Neural cell (in vitro differentiated cells): ENCODE measurements around the gene PBX4. TPM values are rescaled to one million over a fixed set of nuclear protein-coding genes. Genes with fewer than 3 reads are reported as not detected.

Source experiments
- H2AFZ ChIP-seq: fragments of 200-600, 300-800 bp; sonication (generic), shearing (Covaris generic); 2 replicates; pipeline ENCODE4 v1.6.0; 2014; ENCODE audit warnings: low read depth, mild to moderate bottlenecking, antibody characterized with exemption, low read length, moderate library complexity
- H3F3A ChIP-seq: fragments of 200-600 bp; shearing (Covaris generic); 2 replicates; pipeline ENCODE4 v1.6.1; 2016; ENCODE audit warnings: mild to moderate bottlenecking, moderate library complexity, mixed read lengths, antibody characterized with exemption, low read length; ENCODE audit not compliant: insufficient read depth, poor library complexity, severe bottlenecking
- H3K27ac ChIP-seq: fragments of 200-600, 300-800 bp; sonication (generic), shearing (Covaris generic); 2 replicates; pipeline ENCODE4 v1.5.1; 2014; ENCODE audit warnings: mild to moderate bottlenecking, low read length, moderate library complexity
- H3K27me3 ChIP-seq: fragments of 300-800, 200-600 bp; sonication (generic), shearing (Covaris generic); 2 replicates; pipeline ENCODE4 v1.6.0; 2014; ENCODE audit warnings: mild to moderate bottlenecking, low read depth, low read length, moderate library complexity; ENCODE audit not compliant: insufficient read depth
- H3K36me3 ChIP-seq: fragments of 300-800, 200-600 bp; sonication (generic), shearing (Covaris generic); 2 replicates; pipeline ENCODE4 v1.5.1; 2014; ENCODE audit warnings: mild to moderate bottlenecking, antibody characterized with exemption, low read length, moderate library complexity; ENCODE audit not compliant: insufficient read depth
- H3K4me2 ChIP-seq: fragments of 300-800, 200-600 bp; sonication (generic), shearing (Covaris generic); 2 replicates; pipeline ENCODE4 v1.6.0; 2014; ENCODE audit warnings: mild to moderate bottlenecking, low read length
- H3K4me3 ChIP-seq: fragments of 300-800, 200-600 bp; sonication (generic), shearing (Covaris generic); 2 replicates; pipeline ENCODE4 v1.5.1; 2014; ENCODE audit warnings: mild to moderate bottlenecking, low read length, moderate library complexity
- H3K79me2 ChIP-seq: fragments of 200-600 bp; shearing (Covaris generic); replicated peaks from 2 replicates; pipeline ENCODE4 v1.6.0; 2014; ENCODE audit warnings: mild to moderate bottlenecking, low read length, moderate library complexity; ENCODE audit not compliant: insufficient read depth
- H3K9ac ChIP-seq: fragments of 300-800, 200-600 bp; sonication (generic), shearing (Covaris generic); 2 replicates; pipeline ENCODE4 v1.6.1; 2016; ENCODE audit warnings: mild to moderate bottlenecking, low read length, mixed read lengths
- H3K9me2 ChIP-seq: fragments of 200-600 bp; shearing (Covaris generic); 2 replicates; pipeline ENCODE4 v1.6.1; 2016; ENCODE audit warnings: mild to moderate bottlenecking, low read length, mixed read lengths; ENCODE audit not compliant: insufficient read depth
- H3K9me3 ChIP-seq: fragments of 200-600, 300-800 bp; sonication (generic), shearing (Covaris generic); 2 replicates; pipeline ENCODE4 v1.6.1; 2016; ENCODE audit warnings: mild to moderate bottlenecking, mixed run types, low read length, moderate library complexity, mixed read lengths
- H4K20me1 ChIP-seq: fragments of 200-600 bp; shearing (Covaris generic); 2 replicates; pipeline ENCODE4 v1.6.1; 2016; ENCODE audit warnings: mild to moderate bottlenecking, mixed run types; ENCODE audit not compliant: insufficient read depth
- EP300 ChIP-seq: fragments of 450-650 bp; conservative IDR thresholded peaks from 2 replicates; pipeline ENCODE4 v1.6.1; 2014; ENCODE audit warnings: antibody characterized with exemption, mild to moderate bottlenecking, moderate library complexity; ENCODE audit not compliant: poor library complexity, severe bottlenecking
- EZH2 ChIP-seq: fragments of 200-600, 300-800 bp; shearing (Covaris generic), sonication (generic); IDR thresholded peaks from 2 replicates; pipeline ENCODE4 v1.6.1; 2014; ENCODE audit warnings: antibody characterized with exemption, low read length, borderline replicate concordance, mild to moderate bottlenecking; ENCODE audit not compliant: insufficient read depth, poor library complexity, severe bottlenecking
- MXI1 ChIP-seq: fragments of 450-650 bp; conservative IDR thresholded peaks from 2 replicates; pipeline ENCODE4 v1.6.1; 2014; ENCODE audit warnings: antibody characterized with exemption, mild to moderate bottlenecking; ENCODE audit not compliant: poor library complexity, severe bottlenecking
- POLR2AphosphoS5 ChIP-seq: IDR thresholded peaks from 2 replicates; pipeline ENCODE4 v1.6.1; 2012
- RAD21 ChIP-seq: fragments of 450-650 bp; conservative IDR thresholded peaks from 2 replicates; pipeline ENCODE4 v1.6.1; 2014; ENCODE audit warnings: antibody characterized with exemption, mild to moderate bottlenecking, moderate library complexity
- SMC3 ChIP-seq: fragments of 450-650 bp; conservative IDR thresholded peaks from 2 replicates; pipeline ENCODE4 v1.6.1; 2014; ENCODE audit warnings: antibody characterized with exemption, mild to moderate bottlenecking, moderate library complexity; ENCODE audit not compliant: poor library complexity
- TAF1 ChIP-seq: IDR thresholded peaks from 2 replicates; pipeline ENCODE4 v1.6.1; 2012; ENCODE audit warnings: low read depth
- polyA plus RNA-seq: library from polyadenylated mRNA; depleted of rRNA; stranded (reverse); fragments of >200 nt; gene quantifications from 2 replicates; pipeline ENCODE4 v1.2.3, GENCODE V29; 2014
- TF ChIP-seq, protein P1 (sequence below): fragments of 450-650 bp; IDR thresholded peaks from 2 replicates; pipeline ENCODE4 v1.5.1; 2014; ENCODE audit warnings: antibody characterized with exemption, mild to moderate bottlenecking, moderate library complexity; ENCODE audit not compliant: poor library complexity, severe bottlenecking
- TF ChIP-seq, protein P2 (sequence below): IDR thresholded peaks from 2 replicates; pipeline ENCODE4 v1.6.1; 2012; ENCODE audit warnings: borderline replicate concordance

The PBX4 gene
- polyA plus RNA-seq, 1 donor from 2014 or later, result 7.5 TPM

DNA sequence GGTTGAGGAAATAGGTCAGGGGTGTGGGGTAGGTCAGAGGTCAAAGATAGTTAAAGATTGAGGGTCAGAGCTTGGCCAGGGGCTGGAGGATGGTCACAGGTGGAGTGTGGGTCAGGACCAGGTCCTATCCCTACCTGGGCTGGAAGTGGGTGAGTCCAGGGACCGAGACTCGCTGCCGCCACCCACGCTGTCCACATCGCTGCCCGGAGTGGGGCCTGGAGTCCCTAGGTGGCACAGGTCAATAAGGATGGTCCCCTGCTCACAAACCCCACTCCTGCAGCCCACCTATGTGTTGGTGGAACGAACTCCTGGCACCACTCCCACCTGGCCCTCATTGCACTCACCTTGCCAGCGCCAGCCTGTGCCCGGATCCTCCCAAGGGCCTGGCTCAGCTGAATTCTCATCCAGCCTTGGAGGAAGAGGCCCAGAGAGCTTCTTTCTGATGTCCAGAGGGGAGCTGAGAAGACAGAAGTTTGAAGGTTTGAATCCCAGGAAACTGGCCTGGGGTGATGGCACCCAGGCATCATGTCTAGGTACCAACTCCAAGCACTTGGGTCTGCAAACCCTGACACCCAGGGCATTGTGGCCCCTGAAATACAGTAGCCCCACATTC lies 18.2 kb upstream of the PBX4 start:
- Histone ChIP-seq H3K27me3 (no peaks in the 10 kb centered on the region), H3F3A (no peaks in the 10 kb centered on the region), H2AFZ (no peak overlapping the region), H3K27ac (no peak overlapping the region), H3K79me2 (no peaks in the 10 kb centered on the region), H3K4me3 (no peak overlapping the region), H4K20me1 (no peaks in the 10 kb centered on the region), H3K36me3 (no peaks in the 10 kb centered on the region), H3K9me3 (no peaks in the 10 kb centered on the region), H3K9ac (no peak overlapping the region), H3K4me2 (no peak overlapping the region), H3K9me2 (no peaks in the 10 kb centered on the region)
- TF ChIP-seq, protein P1, sequence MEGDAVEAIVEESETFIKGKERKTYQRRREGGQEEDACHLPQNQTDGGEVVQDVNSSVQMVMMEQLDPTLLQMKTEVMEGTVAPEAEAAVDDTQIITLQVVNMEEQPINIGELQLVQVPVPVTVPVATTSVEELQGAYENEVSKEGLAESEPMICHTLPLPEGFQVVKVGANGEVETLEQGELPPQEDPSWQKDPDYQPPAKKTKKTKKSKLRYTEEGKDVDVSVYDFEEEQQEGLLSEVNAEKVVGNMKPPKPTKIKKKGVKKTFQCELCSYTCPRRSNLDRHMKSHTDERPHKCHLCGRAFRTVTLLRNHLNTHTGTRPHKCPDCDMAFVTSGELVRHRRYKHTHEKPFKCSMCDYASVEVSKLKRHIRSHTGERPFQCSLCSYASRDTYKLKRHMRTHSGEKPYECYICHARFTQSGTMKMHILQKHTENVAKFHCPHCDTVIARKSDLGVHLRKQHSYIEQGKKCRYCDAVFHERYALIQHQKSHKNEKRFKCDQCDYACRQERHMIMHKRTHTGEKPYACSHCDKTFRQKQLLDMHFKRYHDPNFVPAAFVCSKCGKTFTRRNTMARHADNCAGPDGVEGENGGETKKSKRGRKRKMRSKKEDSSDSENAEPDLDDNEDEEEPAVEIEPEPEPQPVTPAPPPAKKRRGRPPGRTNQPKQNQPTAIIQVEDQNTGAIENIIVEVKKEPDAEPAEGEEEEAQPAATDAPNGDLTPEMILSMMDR, result no peak
- TF ChIP-seq EP300 (no peak), TAF1 (no peak), RAD21 (no peak), POLR2AphosphoS5 (no peak), EZH2 (no peak), SMC3 (no peak)

DNA sequence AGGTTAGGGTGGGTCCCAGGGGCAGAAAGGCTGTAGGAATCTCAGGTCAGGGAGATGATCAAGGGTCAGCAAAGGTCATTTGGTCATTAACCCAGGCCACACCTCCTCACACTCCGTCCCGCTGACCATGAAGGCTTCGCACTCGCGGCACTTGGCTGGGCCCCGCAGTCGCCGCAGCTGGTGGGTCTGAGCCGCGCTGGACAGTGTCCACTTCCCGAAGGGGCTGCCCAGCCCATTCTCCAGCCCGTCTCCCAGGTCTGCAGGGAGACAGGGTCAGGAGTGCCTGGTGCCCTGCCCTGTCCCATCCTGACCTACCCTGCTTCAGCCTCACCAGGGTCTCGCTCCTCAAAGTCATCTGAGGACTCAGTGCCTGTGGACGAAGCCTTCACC lies 16.8 kb upstream of the PBX4 start:
- Histone ChIP-seq H4K20me1 (no peaks in the 10 kb centered on the region), H3K9me2 (no peaks in the 10 kb centered on the region), H3K9me3 (no peaks in the 10 kb centered on the region), H3K4me2 (no peak overlapping the region), H3K27me3 (no peaks in the 10 kb centered on the region), H3F3A (no peaks in the 10 kb centered on the region), H3K4me3 (no peak overlapping the region), H3K79me2 (no peaks in the 10 kb centered on the region), H2AFZ (no peak overlapping the region), H3K9ac (no peak overlapping the region), H3K27ac (no peak overlapping the region), H3K36me3 (no peaks in the 10 kb centered on the region)
- TF ChIP-seq RAD21 (no peak), MXI1 (no peak), EZH2 (no peak), TAF1 (no peak)

DNA sequence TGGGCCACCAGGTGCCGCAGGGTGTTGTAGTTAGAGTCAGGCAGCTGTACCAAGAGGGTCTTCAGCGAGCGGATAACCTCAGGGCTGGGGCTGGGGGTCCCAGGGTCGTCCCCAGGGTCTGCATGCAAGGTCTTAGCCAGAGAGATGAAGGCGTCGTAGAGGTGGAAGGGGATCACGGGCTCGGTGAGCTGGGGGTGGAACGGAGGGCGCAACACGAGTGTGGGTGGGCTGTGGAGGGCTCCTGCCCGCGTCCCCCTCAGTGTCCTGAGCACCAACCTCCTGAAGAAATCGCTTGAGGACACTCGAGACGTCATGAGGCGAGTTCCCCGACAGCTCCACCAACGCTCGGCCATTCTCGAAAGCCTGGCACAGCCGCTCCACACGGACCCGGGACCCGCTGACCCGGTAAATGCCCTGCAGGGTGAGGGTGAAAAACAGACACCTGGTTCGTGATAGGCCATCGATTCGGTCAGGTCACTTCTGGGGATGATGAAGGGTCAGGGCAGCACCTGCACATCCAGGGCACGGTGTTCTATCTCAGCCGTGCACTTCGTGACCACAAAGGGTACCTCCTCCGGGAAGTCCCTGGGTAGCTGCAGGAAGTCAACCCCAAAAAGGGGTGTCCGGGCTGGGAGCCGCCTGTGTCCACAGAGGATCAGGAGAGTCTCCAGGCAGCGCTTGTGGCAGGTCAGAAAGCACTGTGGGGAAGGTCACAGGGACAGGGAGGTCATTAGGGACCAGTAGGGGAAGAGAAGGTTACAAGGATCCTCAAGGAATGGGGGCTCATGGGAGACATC lies 16.2 kb upstream of the PBX4 start:
- Histone ChIP-seq H3F3A (no peaks in the 10 kb centered on the region), H3K79me2 (no peaks in the 10 kb centered on the region), H3K4me2 (no peak overlapping the region), H3K9me3 (no peaks in the 10 kb centered on the region), H3K27ac (no peak overlapping the region), H3K4me3 (no peak overlapping the region), H3K9me2 (no peaks in the 10 kb centered on the region), H3K27me3 (no peaks in the 10 kb centered on the region), H3K36me3 (no peaks in the 10 kb centered on the region), H3K9ac (no peak overlapping the region), H4K20me1 (no peaks in the 10 kb centered on the region), H2AFZ (no peak overlapping the region)
- TF ChIP-seq MXI1 (no peak), TAF1 (no peak), EZH2 (no peak), POLR2AphosphoS5 (no peak), RAD21 (no peak), EP300 (no peak), SMC3 (no peak)
- TF ChIP-seq, protein P2, sequence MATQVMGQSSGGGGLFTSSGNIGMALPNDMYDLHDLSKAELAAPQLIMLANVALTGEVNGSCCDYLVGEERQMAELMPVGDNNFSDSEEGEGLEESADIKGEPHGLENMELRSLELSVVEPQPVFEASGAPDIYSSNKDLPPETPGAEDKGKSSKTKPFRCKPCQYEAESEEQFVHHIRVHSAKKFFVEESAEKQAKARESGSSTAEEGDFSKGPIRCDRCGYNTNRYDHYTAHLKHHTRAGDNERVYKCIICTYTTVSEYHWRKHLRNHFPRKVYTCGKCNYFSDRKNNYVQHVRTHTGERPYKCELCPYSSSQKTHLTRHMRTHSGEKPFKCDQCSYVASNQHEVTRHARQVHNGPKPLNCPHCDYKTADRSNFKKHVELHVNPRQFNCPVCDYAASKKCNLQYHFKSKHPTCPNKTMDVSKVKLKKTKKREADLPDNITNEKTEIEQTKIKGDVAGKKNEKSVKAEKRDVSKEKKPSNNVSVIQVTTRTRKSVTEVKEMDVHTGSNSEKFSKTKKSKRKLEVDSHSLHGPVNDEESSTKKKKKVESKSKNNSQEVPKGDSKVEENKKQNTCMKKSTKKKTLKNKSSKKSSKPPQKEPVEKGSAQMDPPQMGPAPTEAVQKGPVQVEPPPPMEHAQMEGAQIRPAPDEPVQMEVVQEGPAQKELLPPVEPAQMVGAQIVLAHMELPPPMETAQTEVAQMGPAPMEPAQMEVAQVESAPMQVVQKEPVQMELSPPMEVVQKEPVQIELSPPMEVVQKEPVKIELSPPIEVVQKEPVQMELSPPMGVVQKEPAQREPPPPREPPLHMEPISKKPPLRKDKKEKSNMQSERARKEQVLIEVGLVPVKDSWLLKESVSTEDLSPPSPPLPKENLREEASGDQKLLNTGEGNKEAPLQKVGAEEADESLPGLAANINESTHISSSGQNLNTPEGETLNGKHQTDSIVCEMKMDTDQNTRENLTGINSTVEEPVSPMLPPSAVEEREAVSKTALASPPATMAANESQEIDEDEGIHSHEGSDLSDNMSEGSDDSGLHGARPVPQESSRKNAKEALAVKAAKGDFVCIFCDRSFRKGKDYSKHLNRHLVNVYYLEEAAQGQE, result no peak
- TF ChIP-seq, protein P1, result no peak
